ENCODE results near the gene MAPK13.

DNA sequence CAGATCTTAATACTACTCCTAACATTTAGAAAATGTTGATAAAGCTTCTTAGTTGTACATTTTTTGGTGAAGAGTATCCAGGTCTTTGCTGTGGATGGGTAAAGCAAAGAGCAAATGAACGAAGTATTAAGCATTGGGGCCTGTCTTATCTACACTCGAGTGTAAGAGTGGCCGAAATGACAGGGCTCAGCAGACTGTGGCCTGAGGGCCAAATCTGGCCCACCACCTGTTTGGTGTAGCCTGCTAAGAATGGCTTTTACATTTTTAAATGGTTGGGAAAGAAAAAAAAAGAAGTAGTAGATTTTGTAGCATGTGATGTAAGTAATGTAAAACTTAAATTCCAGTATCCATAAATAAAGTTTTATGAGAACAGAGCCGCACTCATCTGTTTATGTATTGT, 19.4 kb upstream of the MAPK13 start:
- TF ChIP-seq TAF1 (IDR thresholded peaks at IDR 0.05; ENCODE audit: borderline replicate concordance, low read depth, low read length): no peak
- no peak for TF ChIP-seq POLR2AphosphoS5 (IDR thresholded peaks at IDR 0.05; ENCODE audit: low read depth, low read length)
- no peak for TF ChIP-seq POLR2A (IDR thresholded peaks at IDR 0.05; ENCODE audit: low read depth, low read length)

Measured in GM12892 (cell line).